Measurements from ENCODE around the gene NELFB. TPM values are rescaled to one million over a fixed set of nuclear protein-coding genes. Genes with fewer than 3 reads are reported as not detected.
A peak's percentile ranks its signal among the peaks of the same experiment; 100 is the strongest.

The NELFB gene
- total and polyA plus RNA-seq, 2 of the 4 experiments (the other 2 are of a cell fraction): 36.9 to 66.0 TPM

- Histone ChIP-seq H3K79me1 (ENCODE audit: low read depth in 1 of 2, low read length in 2 of 2) (peaks cover 2 to 3% of the 10 kb centered on the region in 2 experiments; a peak in 2 of 4 replicates), H4K20me1 (ENCODE audit: insufficient read depth, low read length) (no peaks in the 10 kb centered on the region), H3K4me2 (ENCODE audit: low read depth, low read length) (no peak overlapping the region), H3K36me3 (ENCODE audit: control insufficient read depth, insufficient read depth, low read length) (peaks cover 21% of the 10 kb centered on the region), H2BK120ac (ENCODE audit: low read depth, low read length) (no peak overlapping the region), H2BK5ac (ENCODE audit: low read depth, low read length, poor library complexity, severe bottlenecking) (no peak overlapping the region), H2BK15ac (ENCODE audit: low read depth, low read length) (no peak overlapping the region), H4K8ac (ENCODE audit: low read depth in 2 of 2, low read length in 2 of 2) (no peak overlapping the region), H2AFZ (replicated peaks; ENCODE audit: low read length, poor library complexity) (no peak overlapping the region), H3K27ac (ENCODE audit: insufficient read depth, low read length) (no peak overlapping the region), H2AK9ac (replicated peaks; ENCODE audit: low read depth, low read length, poor library complexity) (peak overlapping the region; percentile 28), H3K4me3 (ENCODE audit: insufficient read depth, low read depth, low read length) (no peak overlapping the region), H3K9me1 (ENCODE audit: insufficient read depth, low read length) (no peaks in the 10 kb centered on the region), H2AK5ac (ENCODE audit: low read depth, low read length) (no peak overlapping the region), H3K56ac (ENCODE audit: extremely low read depth, insufficient read depth, low read length) (no peak overlapping the region), H4K91ac (ENCODE audit: insufficient read depth, low read depth, low read length) (no peak overlapping the region), H3K4ac (ENCODE audit: low read depth, low read length) (no peak overlapping the region), H2BK20ac (ENCODE audit: low read depth, low read length) (no peak overlapping the region), H4K5ac (ENCODE audit: low read depth, low read length) (no peak overlapping the region), H3K4me1 (ENCODE audit: control insufficient read depth, insufficient read depth, low read length) (no peaks in the 10 kb centered on the region), H3K23ac (ENCODE audit: low read depth, low read length) (no peak overlapping the region), H3K9me3 (ENCODE audit: control insufficient read depth, insufficient read depth, low read length) (no peaks in the 10 kb centered on the region), H3K27me3 (ENCODE audit: control insufficient read depth, insufficient read depth, low read length) (no peaks in the 10 kb centered on the region), H3K9ac (ENCODE audit: low read depth, low read length) (no peak overlapping the region), H3K14ac (replicated peaks; ENCODE audit: low read depth, low read length) (no peak overlapping the region), H3K18ac (ENCODE audit: low read depth, low read length) (no peak overlapping the region)
- DNase-seq (no peak), ATAC-seq (ENCODE audit: low read depth) (no peak)
- in situ Hi-C loops (cut with MboI; ENCODE audit: low sequenced_read_pairs): no loop called here
- no peak for TF ChIP-seq MXI1 (IDR thresholded peaks at IDR 0.05; ENCODE audit: borderline replicate concordance, low read depth, low read length)
- peak; percentile 15; the same call in 1 of the 2 replicates for TF ChIP-seq CTCF (conservative IDR thresholded peaks at IDR 0.05; ENCODE audit: low read depth, low read length)
- ChIA-PET CTCF (no interaction called here), POLR2A (ENCODE audit: unreplicated experiment) (interaction anchor here (0.5 kb wide), 1 partner anchor 23 kb away, joined by 3 read pairs; no protein-coding TSS in a partner anchor)
- BruUV-seq (replicated peaks): no TSS peak
- dilution Hi-C loops (cut with HindIII; ENCODE audit: low sequenced_read_pairs, unreplicated experiment): no loop called here
- 93% methylated on average over 34 of the region's 49 CpGs; no CpG with 5 or more reads in 1 of the 2 experiments for WGBS, 2 experiments (ENCODE audit: extremely low coverage in 2 of 2, insufficient read length in 1 of 2)
- intact Hi-C loops (cut with micrococcal nuclease): no loop called here
Measured at GRCh38 chr9:137213160-137214060, 41.7 kb upstream of the NELFB start.

Measured in IMR-90 (cell line).